ENCODE results near the gene TENM3. TPM values are rescaled to one million over a fixed set of nuclear protein-coding genes. Genes with fewer than 3 reads are reported as not detected.

Gene TENM3
- total and polyA plus RNA-seq, 5 donors from 2014 or later = not detected

DNA sequence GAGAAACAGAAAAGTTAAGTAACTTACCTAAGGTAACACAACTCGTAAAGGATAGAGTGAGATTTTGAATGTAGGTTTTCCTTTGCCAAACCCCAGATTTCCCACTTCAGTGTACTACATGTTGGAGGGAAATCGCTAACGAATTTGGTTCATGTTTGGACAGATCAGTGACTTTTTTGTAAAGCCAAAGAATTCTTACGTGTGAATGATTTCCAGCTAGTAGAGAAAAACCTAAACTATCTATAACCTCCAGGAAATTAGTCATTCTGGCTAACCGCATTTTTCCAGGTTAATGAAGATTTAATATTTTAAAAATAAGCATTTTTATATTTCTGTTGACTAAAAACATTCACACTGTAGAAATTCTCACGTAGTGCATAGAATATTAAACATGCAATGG is 7.2 kb downstream of the TENM3 start:
- no peaks in the 10 kb centered on the region for H3K27me3 ChIP-seq (ENCODE audit: control insufficient read depth, insufficient read depth, low read length)
- H3K4me1 ChIP-seq (ENCODE audit: control insufficient read depth, insufficient read depth, low read length, poor library complexity, severe bottlenecking) = no peaks in the 10 kb centered on the region
- H3K9me3 Mint-ChIP-seq = peaks cover 0 to 9% (median 6%) of the 10 kb centered on the region in 7 donors
- H3K36me3 Mint-ChIP-seq = no peaks in the 10 kb centered on the region
- H3K9me3 ChIP-seq (ENCODE audit: control insufficient read depth in 2 of 2, low read length in 2 of 2) = no peaks in the 10 kb centered on the region
- no peaks in the 10 kb centered on the region for H3K4me1 Mint-ChIP-seq
- ATAC-seq (ENCODE audit: low read depth in 2 of 2) (no peak), DNase-seq (no peak)
- H3K4me3 ChIP-seq (ENCODE audit: low read depth, low read length) = no peak overlapping the region
- H3K27ac ChIP-seq (ENCODE audit: insufficient read depth, low read length, poor library complexity, severe bottlenecking) = no peak overlapping the region
- no peak overlapping the region for H3K27ac Mint-ChIP-seq
- H3K4me3 Mint-ChIP-seq = no peak overlapping the region
- no peaks in the 10 kb centered on the region for H3K36me3 ChIP-seq (ENCODE audit: control insufficient read depth, insufficient read depth, low read length)
- H3K27me3 Mint-ChIP-seq = no peaks in the 10 kb centered on the region

- ATAC-seq (ENCODE audit: low read depth in 2 of 2) = no peak
- Histone ChIP-seq H3K9me3 (ENCODE audit: control insufficient read depth in 2 of 2, low read length in 2 of 2) (no peaks in the 10 kb centered on the region), H3K4me1 (ENCODE audit: control insufficient read depth, insufficient read depth, low read length, poor library complexity, severe bottlenecking) (no peaks in the 10 kb centered on the region), H3K27ac (ENCODE audit: insufficient read depth, low read length, poor library complexity, severe bottlenecking) (no peak overlapping the region), H3K36me3 (ENCODE audit: control insufficient read depth, insufficient read depth, low read length) (no peaks in the 10 kb centered on the region), H3K27me3 (ENCODE audit: control insufficient read depth, insufficient read depth, low read length) (no peaks in the 10 kb centered on the region), H3K4me3 (ENCODE audit: low read depth, low read length) (no peak overlapping the region)
- no peaks in the 10 kb centered on the region for H3K27me3 Mint-ChIP-seq
- H3K36me3 Mint-ChIP-seq = no peaks in the 10 kb centered on the region
- H3K4me1 Mint-ChIP-seq = no peaks in the 10 kb centered on the region
- H3K27ac Mint-ChIP-seq = no peak overlapping the region
- H3K9me3 Mint-ChIP-seq = peaks cover 0 to 9% (median 6%) of the 10 kb centered on the region in 7 donors
- DNase-seq = no peak
- no peak overlapping the region for H3K4me3 Mint-ChIP-seq
These were observed 7.9 kb downstream of the TENM3 start for GRCh38 chr4:182251116-182251515.

DNA sequence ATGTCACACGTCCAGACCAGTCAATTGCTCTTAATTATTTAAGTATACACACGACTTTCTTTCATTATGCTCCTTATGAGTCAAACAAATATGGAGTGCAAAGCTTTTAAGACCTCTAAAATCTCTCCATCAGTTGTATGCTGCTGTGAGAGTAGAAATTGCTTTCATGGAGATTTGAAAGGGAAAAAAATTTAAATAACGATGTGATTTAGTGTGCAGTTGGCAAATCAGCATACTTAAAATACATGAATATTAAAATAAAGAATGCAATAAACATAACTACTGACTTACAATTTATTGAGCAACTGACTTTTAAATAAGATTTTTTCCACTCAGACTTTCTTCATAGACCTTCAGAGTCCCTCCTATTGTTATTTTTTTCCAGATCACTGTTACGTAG is 9.0 kb downstream of the TENM3 start:
- no peak overlapping the region for H3K27ac Mint-ChIP-seq

GRCh38 chr4:182254026-182254780 is 11.0 kb downstream of the TENM3 start:
- no peak for DNase-seq
- Mint-ChIP-seq H3K27me3 (no peaks in the 10 kb centered on the region), H3K36me3 (no peaks in the 10 kb centered on the region), H3K4me1 (no peaks in the 10 kb centered on the region), H3K9me3 (peaks cover 0 to 6% (median 0%) of the 10 kb centered on the region in 7 donors), H3K27ac (no peak overlapping the region), H3K4me3 (no peak overlapping the region)
- no peak overlapping the region for H3K27ac ChIP-seq (ENCODE audit: insufficient read depth, low read length, poor library complexity, severe bottlenecking)
- H3K27me3 ChIP-seq (ENCODE audit: control insufficient read depth, insufficient read depth, low read length) = no peaks in the 10 kb centered on the region
- H3K4me3 ChIP-seq (ENCODE audit: low read depth, low read length) = no peak overlapping the region
- H3K9me3 ChIP-seq (ENCODE audit: control insufficient read depth in 2 of 2, low read length in 2 of 2) = no peaks in the 10 kb centered on the region
- H3K4me1 ChIP-seq (ENCODE audit: control insufficient read depth, insufficient read depth, low read length, poor library complexity, severe bottlenecking) = no peaks in the 10 kb centered on the region
- H3K36me3 ChIP-seq (ENCODE audit: control insufficient read depth, insufficient read depth, low read length) = no peaks in the 10 kb centered on the region
- no peak for ATAC-seq (ENCODE audit: low read depth in 2 of 2)

More for the DNA sequence above, 9.0 kb downstream of the TENM3 start:
- H3K4me1 ChIP-seq (ENCODE audit: control insufficient read depth, insufficient read depth, low read length, poor library complexity, severe bottlenecking) = no peaks in the 10 kb centered on the region
- Mint-ChIP-seq H3K4me3 (no peak overlapping the region), H3K9me3 (peaks cover 0 to 9% (median 0%) of the 10 kb centered on the region in 7 donors), H3K4me1 (no peaks in the 10 kb centered on the region), H3K36me3 (no peaks in the 10 kb centered on the region), H3K27me3 (no peaks in the 10 kb centered on the region)
- no peak for DNase-seq
- H3K36me3 ChIP-seq (ENCODE audit: control insufficient read depth, insufficient read depth, low read length) = no peaks in the 10 kb centered on the region
- no peaks in the 10 kb centered on the region for H3K9me3 ChIP-seq (ENCODE audit: control insufficient read depth in 2 of 2, low read length in 2 of 2)
- H3K4me3 ChIP-seq (ENCODE audit: low read depth, low read length) = no peak overlapping the region
- no peak for ATAC-seq (ENCODE audit: low read depth in 2 of 2)
- H3K27ac ChIP-seq (ENCODE audit: insufficient read depth, low read length, poor library complexity, severe bottlenecking) = no peak overlapping the region
- H3K27me3 ChIP-seq (ENCODE audit: control insufficient read depth, insufficient read depth, low read length) = no peaks in the 10 kb centered on the region

GRCh38 chr4:182255441-182256190 is 12.4 kb downstream of the TENM3 start:
- Histone ChIP-seq H3K36me3 (ENCODE audit: control insufficient read depth, insufficient read depth, low read length) (no peaks in the 10 kb centered on the region), H3K27me3 (ENCODE audit: control insufficient read depth, insufficient read depth, low read length) (no peaks in the 10 kb centered on the region), H3K4me1 (ENCODE audit: control insufficient read depth, insufficient read depth, low read length, poor library complexity, severe bottlenecking) (no peaks in the 10 kb centered on the region), H3K9me3 (ENCODE audit: control insufficient read depth in 2 of 2, low read length in 2 of 2) (no peaks in the 10 kb centered on the region), H3K27ac (ENCODE audit: insufficient read depth, low read length, poor library complexity, severe bottlenecking) (no peak overlapping the region), H3K4me3 (ENCODE audit: low read depth, low read length) (no peak overlapping the region)
- Mint-ChIP-seq H3K9me3 (peaks cover 0 to 3% (median 0%) of the 10 kb centered on the region in 7 donors), H3K4me1 (no peaks in the 10 kb centered on the region), H3K4me3 (no peak overlapping the region), H3K27me3 (no peaks in the 10 kb centered on the region), H3K27ac (no peak overlapping the region), H3K36me3 (no peaks in the 10 kb centered on the region)
- no peak for ATAC-seq (ENCODE audit: low read depth in 2 of 2)
- no peak for DNase-seq

- Histone ChIP-seq H3K27ac (ENCODE audit: insufficient read depth, low read length, poor library complexity, severe bottlenecking) (no peak overlapping the region), H3K9me3 (ENCODE audit: control insufficient read depth in 2 of 2, low read length in 2 of 2) (no peaks in the 10 kb centered on the region), H3K36me3 (ENCODE audit: control insufficient read depth, insufficient read depth, low read length) (no peaks in the 10 kb centered on the region), H3K4me1 (ENCODE audit: control insufficient read depth, insufficient read depth, low read length, poor library complexity, severe bottlenecking) (no peaks in the 10 kb centered on the region), H3K27me3 (ENCODE audit: control insufficient read depth, insufficient read depth, low read length) (no peaks in the 10 kb centered on the region), H3K4me3 (ENCODE audit: low read depth, low read length) (no peak overlapping the region)
- H3K4me3 Mint-ChIP-seq = no peak overlapping the region
- DNase-seq = no peak
- no peak for ATAC-seq (ENCODE audit: low read depth in 2 of 2)
- no peak overlapping the region for H3K27ac Mint-ChIP-seq
- H3K36me3 Mint-ChIP-seq = no peaks in the 10 kb centered on the region
- H3K4me1 Mint-ChIP-seq = no peaks in the 10 kb centered on the region
- peaks cover 0 to 7% (median 0%) of the 10 kb centered on the region in 7 donors for H3K9me3 Mint-ChIP-seq
- H3K27me3 Mint-ChIP-seq = no peaks in the 10 kb centered on the region
These were observed 13.8 kb downstream of the TENM3 start for GRCh38 chr4:182257016-182257415.

- ATAC-seq (ENCODE audit: low read depth in 2 of 2) = no peak
- no peak overlapping the region for H3K27ac Mint-ChIP-seq
- no peaks in the 10 kb centered on the region for H3K36me3 Mint-ChIP-seq
These were observed 14.3 kb downstream of the TENM3 start for GRCh38 chr4:182257503-182257902.

More at GRCh38 chr4:182257503-182257902, 14.3 kb downstream of the TENM3 start:
- Histone ChIP-seq H3K9me3 (ENCODE audit: control insufficient read depth in 2 of 2, low read length in 2 of 2) (no peaks in the 10 kb centered on the region), H3K36me3 (ENCODE audit: control insufficient read depth, insufficient read depth, low read length) (no peaks in the 10 kb centered on the region), H3K27me3 (ENCODE audit: control insufficient read depth, insufficient read depth, low read length) (no peaks in the 10 kb centered on the region), H3K27ac (ENCODE audit: insufficient read depth, low read length, poor library complexity, severe bottlenecking) (no peak overlapping the region), H3K4me1 (ENCODE audit: control insufficient read depth, insufficient read depth, low read length, poor library complexity, severe bottlenecking) (no peaks in the 10 kb centered on the region), H3K4me3 (ENCODE audit: low read depth, low read length) (no peak overlapping the region)
- no peaks in the 10 kb centered on the region for H3K4me1 Mint-ChIP-seq
- no peaks in the 10 kb centered on the region for H3K27me3 Mint-ChIP-seq
- no peak for DNase-seq
- H3K4me3 Mint-ChIP-seq = no peak overlapping the region
- H3K9me3 Mint-ChIP-seq = peaks cover 0 to 7% (median 0%) of the 10 kb centered on the region in 7 donors
